ENCODE results near the gene CTNNAL1.

Gene CTNNAL1

DNA sequence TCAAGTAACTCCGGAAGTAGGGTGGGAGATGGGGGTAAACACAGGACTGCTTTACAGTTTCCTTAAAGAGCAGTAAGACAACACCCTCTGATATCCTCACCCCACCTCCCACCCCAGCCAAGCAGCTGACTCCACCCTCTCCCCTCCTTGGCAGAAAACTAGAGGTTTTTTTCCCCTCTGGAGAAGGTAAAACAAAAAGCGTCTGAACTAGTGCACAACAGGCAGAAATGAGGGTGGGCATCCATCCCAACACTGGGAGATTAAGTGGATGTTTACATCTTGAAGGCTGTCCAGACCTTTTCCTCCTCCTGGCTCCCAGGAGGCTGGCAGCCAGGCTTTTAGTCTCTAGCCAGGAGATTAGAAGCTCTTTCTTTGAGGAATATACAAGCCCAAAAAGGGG is 13.9 kb upstream of the CTNNAL1 start:
- no peak for DNase-seq

- no peak for DNase-seq
Observed at GRCh38 chr9:109026306-109026705, 13.0 kb upstream of the CTNNAL1 start.

DNA sequence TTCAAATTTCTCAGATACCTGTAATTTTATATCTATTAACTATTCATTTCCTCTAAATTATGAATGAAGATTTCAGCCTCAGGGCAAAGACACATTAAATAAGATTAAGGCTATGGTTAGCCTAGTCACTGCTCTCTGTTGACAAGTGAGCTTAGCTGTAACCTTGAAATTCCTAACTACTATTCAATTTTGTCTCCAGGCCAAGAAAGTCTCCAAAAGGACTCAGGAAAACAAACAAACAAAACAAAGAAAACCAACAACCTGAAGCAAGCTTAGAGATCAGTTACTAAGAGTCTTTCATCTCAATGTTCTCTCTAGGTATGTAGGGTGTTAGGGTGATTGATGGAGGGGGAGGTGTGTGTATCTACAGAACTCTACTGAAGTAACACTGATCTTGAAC is 9.6 kb upstream of the CTNNAL1 start:
- no peak for DNase-seq

DNA sequence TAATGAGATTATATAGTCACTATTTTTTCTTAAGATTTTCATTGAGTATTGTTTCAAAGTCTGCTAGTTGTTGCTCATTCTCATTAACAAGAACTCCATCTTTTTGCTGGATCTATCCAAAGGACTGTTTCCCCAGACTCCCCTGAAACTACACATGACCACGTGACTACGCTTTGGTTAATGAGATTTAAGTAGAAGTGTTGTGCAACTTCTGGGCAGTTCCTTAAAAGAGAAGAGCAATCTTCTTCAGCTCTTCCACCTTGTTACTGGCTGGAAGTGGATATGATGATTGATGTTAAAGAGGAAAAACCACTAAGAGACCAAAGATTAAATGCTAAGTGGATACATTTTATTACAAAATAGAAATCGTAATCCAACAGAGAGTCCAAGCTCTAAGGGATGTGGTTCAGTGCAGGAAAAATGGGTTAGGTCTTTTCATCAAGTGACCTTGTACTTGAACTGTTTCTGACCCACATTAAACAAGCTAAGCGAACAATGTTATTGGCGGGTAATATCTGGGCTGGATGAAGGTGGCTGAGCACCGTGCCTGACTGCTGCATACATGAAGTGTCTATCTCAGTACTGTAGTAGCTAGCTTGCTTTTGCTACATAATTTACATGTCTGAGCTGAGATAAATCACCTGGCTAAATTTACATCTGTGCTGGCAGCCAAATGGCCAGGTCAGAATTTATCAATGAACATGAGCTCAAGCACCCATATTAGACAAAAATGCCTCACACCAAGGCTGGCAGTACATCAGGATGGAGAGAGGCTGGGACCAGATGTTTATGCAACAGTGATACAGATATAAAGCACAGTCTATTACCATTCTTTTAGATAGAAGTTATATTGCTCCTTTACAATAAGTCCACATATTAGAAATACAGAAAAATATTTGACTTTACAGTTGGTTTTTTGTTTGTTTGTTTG is 7.5 kb upstream of the CTNNAL1 start:
- DNase-seq, result no peak

DNA sequence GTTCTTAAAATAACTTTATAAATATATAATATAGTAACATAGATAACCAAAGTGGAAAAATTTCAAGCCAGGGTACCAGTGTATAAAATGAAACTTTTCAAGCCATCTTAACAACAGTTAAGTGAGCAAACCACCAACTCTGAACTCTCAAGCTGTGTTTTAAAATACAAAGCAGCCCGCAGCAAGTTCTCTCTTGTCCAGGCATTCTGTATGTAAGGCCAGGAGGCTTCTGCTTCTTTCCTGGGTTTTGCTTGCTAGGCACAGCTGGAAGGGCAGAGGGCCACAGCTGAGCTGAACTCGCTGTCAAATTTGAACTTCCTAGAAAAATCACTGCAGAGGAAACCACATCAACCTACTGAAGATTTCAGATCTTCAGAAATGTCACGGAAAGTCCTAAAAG is 6.8 kb upstream of the CTNNAL1 start:
- no peak for DNase-seq

- DNase-seq, result no peak
Observed at GRCh38 chr9:109019420-109019819, 6.1 kb upstream of the CTNNAL1 start.

GRCh38 chr9:109017493-109017892 is 4.2 kb upstream of the CTNNAL1 start:
- DNase-seq, result no peak

- no peak for DNase-seq
Observed at GRCh38 chr9:109017061-109017460, 3.8 kb upstream of the CTNNAL1 start.

- no peak for DNase-seq
Observed at GRCh38 chr9:109016132-109016531, 2.8 kb upstream of the CTNNAL1 start.

- no peak for DNase-seq
Observed at GRCh38 chr9:109014608-109015280, 1.4 kb upstream of the CTNNAL1 start.

- no peak for DNase-seq
Observed at GRCh38 chr9:109013679-109014607, 644 bp upstream of the CTNNAL1 start.

DNA sequence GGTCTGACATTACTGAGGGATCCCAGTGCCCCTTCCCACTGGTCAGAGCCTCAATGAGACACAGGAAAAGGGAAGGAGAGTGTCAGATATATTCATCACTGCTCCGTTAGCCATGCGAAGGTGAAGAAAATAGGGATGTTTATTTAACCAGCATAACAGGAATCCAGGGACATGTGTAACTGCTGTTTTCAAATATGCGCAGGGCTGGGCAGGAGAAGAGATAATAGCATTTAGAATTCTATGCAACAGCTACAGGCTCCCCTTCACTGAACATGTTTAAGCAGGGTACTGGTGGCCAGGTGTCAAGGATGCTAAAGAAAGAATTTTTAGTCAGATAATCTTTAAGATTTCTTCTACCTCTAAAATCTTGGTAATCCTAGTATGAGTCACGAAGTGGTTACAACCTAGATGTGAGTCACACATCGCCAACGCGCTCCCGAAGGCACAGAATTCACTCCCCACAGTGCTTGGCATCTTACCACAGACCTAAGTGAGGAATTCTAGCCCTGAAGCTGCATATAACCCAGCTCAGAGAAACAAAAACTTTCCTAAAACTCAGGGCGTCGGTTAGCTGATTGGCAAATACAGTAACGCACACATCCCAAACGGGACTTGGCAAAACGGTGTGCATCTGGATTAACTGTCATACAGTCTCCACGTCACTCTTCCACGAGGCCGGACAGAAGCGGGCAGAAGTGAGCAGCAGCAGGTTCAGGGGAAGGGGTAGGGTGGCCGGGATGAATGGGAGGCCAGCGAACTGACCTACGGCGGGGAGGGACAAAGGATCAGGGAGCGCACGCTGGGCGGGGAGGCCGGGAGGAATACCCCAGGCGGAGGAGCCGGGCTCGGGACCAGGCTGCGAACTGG is 1.1 kb downstream of the CTNNAL1 start:
- DNase-seq, result peak; percentile 58 to 60

DNA sequence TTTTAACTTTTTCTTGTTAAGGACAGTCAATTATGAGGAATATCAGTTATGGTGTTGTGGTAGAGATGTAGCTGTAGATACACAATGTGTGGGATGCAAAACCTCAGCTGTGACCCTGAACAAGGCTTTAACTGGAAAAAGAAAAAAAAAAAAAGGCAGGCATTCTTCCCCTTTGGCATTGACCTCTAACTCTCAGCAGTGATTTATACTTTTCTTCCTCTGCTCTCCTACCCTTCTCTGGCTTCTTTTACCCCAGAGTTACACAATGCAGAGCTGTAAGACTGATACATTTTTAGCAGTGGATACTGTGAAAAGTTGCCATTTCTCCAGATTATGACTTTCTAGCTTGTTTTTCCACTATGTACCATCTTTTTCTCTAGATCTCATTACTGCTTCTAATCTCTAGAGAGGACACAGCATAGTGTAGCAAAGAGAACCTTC is 2.0 kb downstream of the CTNNAL1 start:
- no peak for DNase-seq

DNA sequence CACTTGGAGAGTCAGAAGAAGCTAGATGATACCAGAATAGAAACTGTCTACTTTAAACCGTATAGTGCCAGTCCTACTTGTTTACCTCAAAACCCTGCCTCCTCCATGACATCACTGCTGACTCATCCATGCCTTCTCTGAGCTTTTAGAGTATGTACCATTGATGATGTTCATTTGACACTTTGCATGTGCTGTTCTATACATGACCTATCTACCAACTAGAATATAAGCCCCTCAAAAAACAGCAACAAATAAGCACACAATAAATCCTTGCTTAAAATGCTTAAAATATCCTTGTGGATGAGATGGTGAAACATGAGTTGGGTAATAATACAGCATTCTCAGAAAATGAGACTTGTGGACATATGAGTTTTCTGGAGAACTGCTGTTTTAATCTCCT is 2.6 kb downstream of the CTNNAL1 start:
- peak; percentile 56 to 72 for DNase-seq

- no peak for DNase-seq
Observed at GRCh38 chr9:109005678-109006077, 7.6 kb downstream of the CTNNAL1 start.

- DNase-seq, result no peak
Observed at GRCh38 chr9:109003116-109003515, 10.2 kb downstream of the CTNNAL1 start.

- DNase-seq, result no peak
Observed at GRCh38 chr9:109002141-109002540, 11.2 kb downstream of the CTNNAL1 start.

GRCh38 chr9:109001275-109001676 is 12.0 kb downstream of the CTNNAL1 start:
- DNase-seq, result no peak

GRCh38 chr9:108997112-108997511 is 16.2 kb downstream of the CTNNAL1 start:
- no peak for DNase-seq

DNA sequence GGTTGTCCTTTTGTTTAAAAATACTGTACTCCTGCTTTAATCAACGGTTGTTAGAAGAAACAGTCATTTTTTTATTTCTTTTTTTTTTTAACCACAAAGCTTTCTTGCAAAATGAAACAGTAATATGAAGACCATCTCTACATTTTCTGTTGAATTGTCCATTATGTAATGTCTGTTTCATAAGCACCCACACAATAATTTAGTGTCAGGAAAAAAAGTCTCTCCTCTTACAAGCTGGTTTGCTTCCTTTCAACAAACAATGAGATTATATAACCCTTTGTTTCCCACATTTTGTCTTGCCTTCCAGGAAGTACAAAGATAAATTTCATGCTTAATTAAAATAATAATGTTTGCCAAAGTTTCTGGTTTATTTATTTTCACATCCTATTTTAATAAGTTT is 16.7 kb downstream of the CTNNAL1 start:
- no peak for DNase-seq

DNA sequence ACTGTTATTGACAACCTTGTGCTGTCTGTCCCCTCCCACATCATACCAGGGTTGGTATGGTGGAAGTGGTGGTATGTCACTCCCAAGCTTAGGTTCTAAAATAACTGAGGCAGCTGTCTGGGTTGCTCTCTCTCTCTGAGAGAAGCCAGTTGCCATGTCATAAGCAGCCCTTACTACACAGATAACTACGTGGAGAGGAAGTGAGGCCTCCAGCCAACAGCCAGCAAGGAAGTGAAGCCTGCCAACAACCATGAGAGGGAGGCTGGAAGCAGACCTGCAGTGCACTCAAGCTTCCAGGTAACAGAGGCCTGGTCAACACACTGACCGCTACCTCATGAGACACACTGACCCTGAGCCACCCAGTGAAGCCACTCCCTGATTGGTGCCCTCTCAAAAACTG is 18.6 kb downstream of the CTNNAL1 start:
- no peak for DNase-seq

DNA sequence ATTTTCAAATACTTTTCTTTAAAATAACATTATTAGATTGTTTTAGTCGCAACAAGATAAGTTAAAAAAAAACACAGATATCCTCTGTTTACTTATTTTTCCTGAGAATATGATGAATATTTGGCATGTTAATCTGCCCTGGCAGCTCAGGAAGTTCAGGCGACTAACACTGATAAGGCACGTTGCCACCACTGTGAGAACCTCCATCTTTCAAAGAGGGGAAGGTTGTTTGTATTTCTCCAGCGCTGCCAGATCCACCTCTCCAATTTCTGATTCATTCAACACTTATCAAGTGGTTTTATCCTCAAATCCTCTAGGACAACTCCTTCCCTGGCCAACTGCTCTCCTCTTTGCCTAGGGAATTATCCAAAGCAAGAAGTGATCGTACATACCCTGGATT is 21.8 kb downstream of the CTNNAL1 start:
- DNase-seq, result no peak

Data from activated CD4-positive, alpha-beta T cell treated with anti-CD3 and anti-CD28 coated beads for 4 hours (primary cell).